Erythroblast (primary cell): ENCODE results near the gene ABHD16A.

Experiments
- GATA1 ChIP-seq: IDR thresholded peaks from 2 replicates; pipeline ENCODE4 v1.6.1; 2011; ENCODE audit warnings: low read depth, mild to moderate bottlenecking, control low read depth, low read length, moderate library complexity
- POLR2A ChIP-seq: IDR thresholded peaks from 2 replicates; pipeline ENCODE4 v1.6.1; 2011; ENCODE audit warnings: mild to moderate bottlenecking, low read length

DNA sequence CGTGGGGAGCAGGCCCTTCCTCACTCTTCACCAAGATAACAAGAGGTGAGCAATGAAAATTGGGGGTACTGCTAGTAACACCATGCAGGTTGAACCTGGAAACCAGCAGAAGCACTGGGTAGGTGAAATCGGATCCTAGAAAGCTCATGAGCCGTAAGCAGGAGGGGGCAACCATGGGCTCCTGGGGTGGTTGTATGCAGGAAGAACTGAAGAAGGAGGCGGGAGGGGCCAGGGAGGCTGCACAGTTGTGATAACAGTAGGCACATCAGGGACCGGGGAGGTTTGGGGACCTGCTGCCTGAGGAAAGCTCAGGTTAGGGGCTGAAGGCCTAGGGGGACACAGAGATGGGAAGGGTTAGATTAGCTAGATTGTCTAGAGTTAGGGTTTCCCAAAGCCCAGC, 16.6 kb downstream of the ABHD16A start:
- TF ChIP-seq POLR2A (no peak), GATA1 (no peak)
